GM10847 (cell line): Measurements from ENCODE around the gene LINGO3.

ENCODE experiments used
- POLR2A ChIP-seq: IDR thresholded peaks from 2 replicates; pipeline ENCODE4 v1.6.1; 2011; ENCODE audit not compliant: insufficient read length; ENCODE audit errors: extremely low read depth

LINGO3 gene

GRCh38 chr19:2306971-2307370, 983 bp downstream of the LINGO3 start:
- TF ChIP-seq POLR2A: no peak

- no peak for TF ChIP-seq POLR2A
Measured at GRCh38 chr19:2306281-2306806, 1.6 kb downstream of the LINGO3 start.

GRCh38 chr19:2305452-2306280, 2.3 kb downstream of the LINGO3 start:
- no peak for TF ChIP-seq POLR2A

- no peak for TF ChIP-seq POLR2A
Measured at GRCh38 chr19:2303211-2303798, 4.6 kb downstream of the LINGO3 start.

- no peak for TF ChIP-seq POLR2A
Measured at GRCh38 chr19:2302319-2303210, 5.4 kb downstream of the LINGO3 start.

GRCh38 chr19:2300533-2300932, 7.4 kb downstream of the LINGO3 start:
- TF ChIP-seq POLR2A: no peak

- no peak for TF ChIP-seq POLR2A
Measured at GRCh38 chr19:2296141-2296540, 11.8 kb downstream of the LINGO3 start.

GRCh38 chr19:2294687-2295335, 13.1 kb downstream of the LINGO3 start:
- TF ChIP-seq POLR2A: no peak

GRCh38 chr19:2291185-2291751, 16.7 kb downstream of the LINGO3 start:
- TF ChIP-seq POLR2A: no peak

GRCh38 chr19:2290441-2291184, 17.3 kb downstream of the LINGO3 start:
- no peak for TF ChIP-seq POLR2A

- no peak for TF ChIP-seq POLR2A
Measured at GRCh38 chr19:2289714-2290435, 18.1 kb downstream of the LINGO3 start.

- no peak for TF ChIP-seq POLR2A
Measured at GRCh38 chr19:2288818-2289713, 18.9 kb downstream of the LINGO3 start.
